ENCODE data around the gene LTN1. TPM values are rescaled to one million over a fixed set of nuclear protein-coding genes. Genes with fewer than 3 reads are reported as not detected.

The LTN1 gene
- polyA plus RNA-seq, 3 donors: 6.0 to 14.0 (median 11.7) TPM

- H3K79me2 ChIP-seq (ENCODE audit: insufficient read depth, low read length): peaks cover 72% of the 10 kb centered on the region
- H3K4me1 ChIP-seq (ENCODE audit: control insufficient read depth in 1 of 2, insufficient read depth in 2 of 2, low read length in 2 of 2): peaks cover 8 to 12% of the 10 kb centered on the region in 2 donors
- no peak overlapping the region for H3K27ac ChIP-seq (ENCODE audit: low read depth in 1 of 2, low read length in 2 of 2)
- H3K36me3 Mint-ChIP-seq: peaks cover 51 to 67% of the 10 kb centered on the region in 2 donors
- no peak overlapping the region for H3K27ac Mint-ChIP-seq
- no peak overlapping the region for H3K4me2 ChIP-seq (replicated peaks; ENCODE audit: extremely low read depth, low read length, poor library complexity, severe bottlenecking)
- no CpG with 5 or more reads among the region's 1 CpG for WGBS (ENCODE audit: insufficient coverage)
- peaks cover 0 to 2% (median 0%) of the 10 kb centered on the region in 3 donors for H3K27me3 Mint-ChIP-seq (ENCODE audit: low read depth in 3 of 3)
- intact Hi-C loops (cut with micrococcal nuclease): loop anchor here in 1 of 2 donors (5.0 kb wide), 1 partner anchor 37 kb away; the partner anchor contains the start of gene LTN1
- no peak overlapping the region for H2AFZ ChIP-seq (ENCODE audit: insufficient read depth, low read depth, low read length, poor library complexity, severe bottlenecking)
- peaks cover 54 to 66% of the 10 kb centered on the region in 2 donors for H3K36me3 ChIP-seq (replicated peaks in 1 of 2; ENCODE audit: control insufficient read depth in 1 of 2, insufficient read depth in 2 of 2, low read length in 2 of 2)
- no peak overlapping the region for H3K4me3 Mint-ChIP-seq
- no peak overlapping the region for H3K4me3 ChIP-seq (replicated peaks in 1 of 3; ENCODE audit: low read depth in 2 of 3, low read length in 3 of 3)
- no peaks in the 10 kb centered on the region for H3K9me3 ChIP-seq (replicated peaks in 1 of 2; ENCODE audit: control insufficient read depth in 1 of 2, insufficient read depth in 1 of 2, low read length in 2 of 2)
- no peak for DNase-seq
- H3K9me3 Mint-ChIP-seq: no peaks in the 10 kb centered on the region
- no peak for TF ChIP-seq CTCF (IDR thresholded peaks at IDR 0.05)
- peaks cover 58% of the 10 kb centered on the region for H4K20me1 ChIP-seq (ENCODE audit: insufficient read depth, low read length)
- no peaks in the 10 kb centered on the region for H3K27me3 ChIP-seq (ENCODE audit: control insufficient read depth in 2 of 2, insufficient read depth in 2 of 2, low read length in 2 of 2)
- H3K9ac ChIP-seq (ENCODE audit: insufficient read depth, low read length, poor library complexity, severe bottlenecking): no peak overlapping the region
- peaks cover 16% of the 10 kb centered on the region for H3K4me1 Mint-ChIP-seq
These were observed 36.8 kb upstream of the LTN1 start for GRCh38 chr21:29029524-29029923.

GRCh38 chr21:29025328-29025713, 32.6 kb upstream of the LTN1 start:
- intact Hi-C loops (cut with micrococcal nuclease): loop anchor here (2.0 to 5.0 kb wide), 3 partner anchors 23 to 33 kb away; partner anchors contain the start of gene LTN1 (in 2 of the 2)
- peak overlapping the region; percentile 85 for H3K9ac ChIP-seq (ENCODE audit: insufficient read depth, low read length, poor library complexity, severe bottlenecking)
- no peaks in the 10 kb centered on the region for H3K9me3 ChIP-seq (replicated peaks in 1 of 2; ENCODE audit: control insufficient read depth in 1 of 2, insufficient read depth in 1 of 2, low read length in 2 of 2)
- peaks cover 55% of the 10 kb centered on the region for H3K79me2 ChIP-seq (ENCODE audit: insufficient read depth, low read length)
- Mint-ChIP-seq H3K27me3 (ENCODE audit: low read depth in 3 of 3) (peaks cover 0 to 2% (median 0%) of the 10 kb centered on the region in 3 donors), H3K36me3 (peaks cover 19 to 29% of the 10 kb centered on the region in 2 donors), H3K27ac (peak overlapping the region; percentile 99 to 100 (median 100)), H3K4me3 (peak overlapping the region; percentile 98 to 99), H3K4me1 (peaks cover 24% of the 10 kb centered on the region), H3K9me3 (no peaks in the 10 kb centered on the region)
- peak in 1 of 3 donors; percentile 37 for DNase-seq
- WGBS (ENCODE audit: insufficient coverage): 0% methylated on average over 2 of the region's 6 CpGs
- H2AFZ ChIP-seq (ENCODE audit: insufficient read depth, low read depth, low read length, poor library complexity, severe bottlenecking): peak overlapping the region; percentile 83
- no peak for TF ChIP-seq CTCF (IDR thresholded peaks at IDR 0.05)
- H3K4me3 ChIP-seq (replicated peaks in 1 of 3; ENCODE audit: low read depth in 2 of 3, low read length in 3 of 3): peak overlapping the region; percentile 78 to 89 (median 83)
- peaks cover 35% of the 10 kb centered on the region for H4K20me1 ChIP-seq (ENCODE audit: insufficient read depth, low read length)
- peaks cover 13 to 24% of the 10 kb centered on the region in 2 donors for H3K36me3 ChIP-seq (replicated peaks in 1 of 2; ENCODE audit: control insufficient read depth in 1 of 2, insufficient read depth in 2 of 2, low read length in 2 of 2)
- H3K4me1 ChIP-seq (ENCODE audit: control insufficient read depth in 1 of 2, insufficient read depth in 2 of 2, low read length in 2 of 2): peaks cover 13 to 18% of the 10 kb centered on the region in 2 donors
- peak overlapping the region; percentile 87 for H3K4me2 ChIP-seq (replicated peaks; ENCODE audit: extremely low read depth, low read length, poor library complexity, severe bottlenecking)
- peak overlapping the region; percentile 97 to 99 for H3K27ac ChIP-seq (ENCODE audit: low read depth in 1 of 2, low read length in 2 of 2)
- H3K27me3 ChIP-seq (ENCODE audit: control insufficient read depth in 2 of 2, insufficient read depth in 2 of 2, low read length in 2 of 2): no peaks in the 10 kb centered on the region
